Loucy (cell line): ENCODE results near the gene SNX14.

Source experiments
- H2AFZ ChIP-seq: fragments of 200-600 bp; sonication (generic); 2 replicates; pipeline ENCODE4 v1.6.0; 2016; ENCODE audit warnings: antibody characterized with exemption, mild to moderate bottlenecking, low read length, moderate library complexity
- H3F3A ChIP-seq: fragments of 200-600 bp; 2 replicates; pipeline ENCODE4 v1.6.0; 2016; ENCODE audit warnings: antibody characterized with exemption, low read depth, mild to moderate bottlenecking
- H3K27me3 ChIP-seq: fragments of 200-600 bp; sonication (generic); 2 replicates; pipeline ENCODE4 v1.6.1; 2014; ENCODE audit warnings: low read length, mild to moderate bottlenecking; ENCODE audit not compliant: insufficient read depth, poor library complexity, severe bottlenecking
- H3K36me3 ChIP-seq: fragments of 200-600 bp; sonication (generic); 2 replicates; pipeline ENCODE4 v1.6.1; 2016; ENCODE audit warnings: low read length; ENCODE audit not compliant: insufficient read depth
- H3K4me1 ChIP-seq: fragments of 200-600 bp; sonication (generic); 2 replicates; pipeline ENCODE4 v1.5.1; 2014; ENCODE audit warnings: low read length, mild to moderate bottlenecking; ENCODE audit not compliant: insufficient read depth, poor library complexity, severe bottlenecking
- H3K4me2 ChIP-seq: fragments of 200-600 bp; sonication (generic); 2 replicates; pipeline ENCODE4 v1.6.0; 2014; ENCODE audit warnings: antibody characterized with exemption, low read length, low read depth, mild to moderate bottlenecking; ENCODE audit not compliant: poor library complexity, severe bottlenecking
- H3K4me3 ChIP-seq: fragments of 200-600 bp; sonication (generic); 2 replicates; pipeline ENCODE4 v1.5.1; 2014; ENCODE audit warnings: low read length, mild to moderate bottlenecking, mixed read lengths; ENCODE audit not compliant: poor library complexity, severe bottlenecking
- H3K79me2 ChIP-seq: fragments of 200-600 bp; sonication (generic); 2 replicates; pipeline ENCODE4 v1.6.1; 2014; ENCODE audit warnings: low read length; ENCODE audit not compliant: insufficient read depth
- H3K9ac ChIP-seq: fragments of 200-600 bp; sonication (generic); 2 replicates; pipeline ENCODE4 v1.6.0; 2014; ENCODE audit warnings: mild to moderate bottlenecking, low read depth, low read length, moderate library complexity; ENCODE audit not compliant: poor library complexity, severe bottlenecking
- H3K9me2 ChIP-seq: fragments of 200-600 bp; sonication (generic); replicated peaks from 2 replicates; pipeline ENCODE4 v1.6.1; 2016; ENCODE audit warnings: low read depth, low read length, mixed read lengths
- H3K9me3 ChIP-seq: fragments of 200-600 bp; sonication (generic); 2 replicates; pipeline ENCODE4 v1.6.1; 2014; ENCODE audit warnings: mild to moderate bottlenecking, antibody characterized with exemption, low read length, low read depth; ENCODE audit not compliant: insufficient read depth
- H4K20me1 ChIP-seq: fragments of 200-600 bp; sonication (generic); 2 replicates; pipeline ENCODE4 v1.6.0; 2014; ENCODE audit warnings: antibody characterized with exemption, low read length, mild to moderate bottlenecking; ENCODE audit not compliant: insufficient read depth, poor library complexity, severe bottlenecking
- CTCF ChIP-seq: fragments of 200-600 bp; sonication (generic); conservative IDR thresholded peaks from 2 replicates; pipeline ENCODE4 v1.5.1; 2014; ENCODE audit warnings: mild to moderate bottlenecking, antibody characterized with exemption, low read length
- EZH2phosphoT487 ChIP-seq: fragments of 200-600 bp; IDR thresholded peaks from 2 replicates; pipeline ENCODE4 v1.6.1; 2018; ENCODE audit warnings: antibody characterized with exemption, mild to moderate bottlenecking, moderate library complexity, borderline replicate concordance

SNX14 gene

GRCh38 chr6:85579581-85579980, 14.1 kb downstream of the SNX14 start:
- no peak overlapping the region for H3K4me2 ChIP-seq
- H3K79me2 ChIP-seq: peaks cover 94% of the 10 kb centered on the region
- H3K9ac ChIP-seq: no peak overlapping the region
- H3K9me2 ChIP-seq: no peaks in the 10 kb centered on the region
- no peaks in the 10 kb centered on the region for H3F3A ChIP-seq
- no peaks in the 10 kb centered on the region for H3K27me3 ChIP-seq
- peaks cover 6% of the 10 kb centered on the region for H3K4me1 ChIP-seq
- H3K4me3 ChIP-seq: no peak overlapping the region
- TF ChIP-seq EZH2phosphoT487 (no peak), CTCF (no peak)
- no peak overlapping the region for H2AFZ ChIP-seq
- H4K20me1 ChIP-seq: peaks cover 29% of the 10 kb centered on the region
- peaks cover 11% of the 10 kb centered on the region; the same call in 1 of the 2 replicates for H3K36me3 ChIP-seq
- H3K9me3 ChIP-seq: peaks cover 14% of the 10 kb centered on the region; the same call in 1 of the 2 replicates

- Histone ChIP-seq H3F3A (no peaks in the 10 kb centered on the region), H3K9me3 (peaks cover 5% of the 10 kb centered on the region; the same call in 1 of the 2 replicates), H3K79me2 (peaks cover 88% of the 10 kb centered on the region), H3K9ac (no peak overlapping the region), H3K4me2 (no peak overlapping the region), H3K36me3 (peaks cover 21% of the 10 kb centered on the region; the same call in 1 of the 2 replicates), H3K27me3 (no peaks in the 10 kb centered on the region), H3K9me2 (no peaks in the 10 kb centered on the region), H4K20me1 (peaks cover 31% of the 10 kb centered on the region), H3K4me1 (peaks cover 6% of the 10 kb centered on the region), H3K4me3 (no peak overlapping the region), H2AFZ (no peak overlapping the region)
- TF ChIP-seq CTCF (no peak), EZH2phosphoT487 (no peak)
Measured at GRCh38 chr6:85576476-85576875, 17.2 kb downstream of the SNX14 start.

GRCh38 chr6:85574932-85575598, 18.6 kb downstream of the SNX14 start:
- no peaks in the 10 kb centered on the region for H3K9me3 ChIP-seq
- H3K4me1 ChIP-seq: peaks cover 6% of the 10 kb centered on the region
- no peak overlapping the region for H3K4me2 ChIP-seq
- H3K79me2 ChIP-seq: peaks cover 82% of the 10 kb centered on the region
- peaks cover 35% of the 10 kb centered on the region for H4K20me1 ChIP-seq
- H3F3A ChIP-seq: no peaks in the 10 kb centered on the region
- no peaks in the 10 kb centered on the region for H3K27me3 ChIP-seq
- H3K9ac ChIP-seq: no peak overlapping the region
- TF ChIP-seq CTCF (no peak), EZH2phosphoT487 (no peak)
- H3K9me2 ChIP-seq: no peaks in the 10 kb centered on the region
- H3K4me3 ChIP-seq: no peak overlapping the region
- no peak overlapping the region for H2AFZ ChIP-seq
- peaks cover 31% of the 10 kb centered on the region; the same call in 1 of the 2 replicates for H3K36me3 ChIP-seq
